Activated naive CD4-positive, alpha-beta T cell treated with anti-CD3 and anti-CD28 coated beads, Interleukin-2, amount 50 U/mL, for 24 hours (primary cell): ENCODE results near the gene CENPV.
"Not testable (repeated sequence)": the region's sequence is repeated elsewhere in the genome, so short reads cannot be mapped to it uniquely, and the experiment has no call there.

Source experiments
- H3K27ac Mint-ChIP-seq: one replicate; pipeline ENCODE4 v1.8.0; 2021; ENCODE audit warnings: mild to moderate bottlenecking, mixed read lengths
- H3K27me3 Mint-ChIP-seq: one replicate; pipeline ENCODE4 v1.8.0; 2021; ENCODE audit warnings: mixed read lengths
- H3K36me3 Mint-ChIP-seq: one replicate; pipeline ENCODE4 v1.8.0; 2021; ENCODE audit warnings: mixed read lengths
- H3K4me1 Mint-ChIP-seq: one replicate; pipeline ENCODE4 v1.8.0; 2021; ENCODE audit warnings: mixed read lengths
- H3K4me3 Mint-ChIP-seq: one replicate; pipeline ENCODE4 v1.8.0; 2021; ENCODE audit warnings: mild to moderate bottlenecking, mixed read lengths
- H3K9me3 Mint-ChIP-seq: one replicate; pipeline ENCODE4 v1.8.0; 2021; ENCODE audit warnings: mixed read lengths

The CENPV gene

DNA sequence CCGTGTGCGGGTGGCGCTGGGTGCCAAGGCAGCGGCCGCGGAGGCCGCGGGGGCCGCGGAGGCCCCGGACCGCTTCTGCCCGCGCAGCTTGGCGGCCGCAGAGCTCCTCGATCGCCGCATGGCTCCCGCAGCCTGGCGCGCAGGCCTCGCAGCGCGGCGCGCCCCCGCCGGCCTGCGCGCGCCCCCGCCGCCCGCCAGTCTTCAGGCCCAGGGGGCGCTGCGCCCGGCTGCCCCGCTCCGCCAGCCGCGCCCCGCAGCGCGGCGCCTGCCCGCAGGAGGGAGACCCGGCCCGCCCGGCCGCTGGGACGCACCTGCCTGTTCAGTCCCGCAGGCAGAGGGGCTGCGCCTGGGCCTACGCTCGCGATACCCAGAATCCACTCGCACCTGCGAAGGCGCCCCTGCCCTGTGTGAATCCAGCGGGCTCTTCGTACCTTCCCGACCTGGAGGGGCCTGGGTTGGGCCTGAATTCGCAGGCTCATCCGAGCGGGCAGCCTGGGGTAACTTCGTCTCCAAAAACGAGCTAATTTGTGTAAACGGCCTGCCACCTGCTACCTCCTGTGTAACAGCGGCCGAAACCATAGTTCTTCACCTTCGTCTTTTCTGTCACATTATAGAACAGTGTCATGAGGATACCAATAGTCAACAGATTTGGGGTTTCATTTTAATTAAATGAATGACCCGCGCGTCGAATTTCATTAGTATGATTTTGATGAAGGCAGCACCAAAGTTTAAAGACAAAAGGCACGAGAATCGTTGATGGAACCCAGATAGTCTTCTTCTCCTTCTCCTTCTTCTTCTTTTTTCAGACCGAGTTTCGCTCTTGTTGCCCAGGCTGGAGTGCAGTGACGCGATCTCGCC, at the start of gene CENPV:
Gene CENPV, minus strand, starts transcription at position 153 of the 858 bp plus-strand sequence. Its CDS starts 33 bp downstream, at position 120.
- H3K27me3 Mint-ChIP-seq: no peaks in the 10 kb centered on the region
- no peaks in the 10 kb centered on the region for H3K9me3 Mint-ChIP-seq
- peak within 1 kb of the TSS; percentile 98 for H3K4me3 Mint-ChIP-seq
- peaks cover 3% of the 10 kb centered on the region for H3K36me3 Mint-ChIP-seq
- H3K4me1 Mint-ChIP-seq: peaks cover 20% of the 10 kb centered on the region
- peak within 1 kb of the TSS; percentile 90 for H3K27ac Mint-ChIP-seq

DNA sequence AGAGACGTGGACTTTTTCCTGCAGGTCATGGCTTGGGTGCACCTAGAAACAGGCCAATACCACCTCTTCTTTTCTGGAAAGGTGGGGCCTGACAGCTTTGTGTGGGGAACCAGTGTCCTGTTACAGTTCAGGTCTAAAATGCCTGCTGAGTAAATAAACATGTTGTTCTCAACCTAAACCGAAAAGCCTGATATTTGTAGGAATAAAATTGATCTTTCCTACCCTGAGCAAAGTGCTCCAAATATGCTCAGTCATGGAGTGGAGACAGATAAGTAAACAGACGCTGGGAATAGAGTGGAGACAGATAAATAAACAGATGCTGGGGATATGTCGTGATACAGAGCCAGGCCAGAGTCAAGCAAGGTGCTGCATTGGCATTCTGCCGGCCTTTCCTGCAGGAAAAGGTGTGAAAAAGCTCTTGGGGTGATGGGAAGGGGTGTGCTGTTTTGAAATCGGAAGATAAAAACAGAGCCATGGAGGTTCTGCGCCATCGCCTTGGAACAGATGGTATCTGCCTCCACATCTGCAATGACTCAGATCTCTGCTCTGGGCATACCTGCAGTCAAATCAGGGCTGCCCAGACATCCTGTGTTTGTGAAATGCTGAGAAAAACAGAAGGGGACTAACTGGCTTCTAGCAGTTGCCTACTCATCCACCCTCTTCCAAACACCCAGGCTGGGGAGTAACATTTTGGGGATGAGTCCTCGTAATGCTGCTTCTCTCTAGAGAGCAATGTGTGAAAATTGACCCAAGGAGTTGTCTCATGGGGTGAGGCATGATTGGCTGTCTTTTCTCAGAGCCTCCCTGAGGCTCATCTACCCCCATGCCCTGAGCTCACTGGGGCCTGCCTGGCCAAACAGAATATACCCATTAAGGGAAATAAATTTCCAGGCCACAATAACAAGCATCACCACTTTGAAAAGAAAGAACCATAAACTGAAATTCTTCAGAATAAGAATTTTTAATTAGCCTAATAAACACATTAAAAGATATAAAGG, 45.3 kb upstream of the CENPV start:
- Mint-ChIP-seq H3K27me3 (peaks cover 3% of the 10 kb centered on the region), H3K36me3 (no peaks in the 10 kb centered on the region), H3K9me3 (no peaks in the 10 kb centered on the region), H3K4me3 (no peak overlapping the region), H3K27ac (no peak overlapping the region), H3K4me1 (peaks cover 9% of the 10 kb centered on the region)

DNA sequence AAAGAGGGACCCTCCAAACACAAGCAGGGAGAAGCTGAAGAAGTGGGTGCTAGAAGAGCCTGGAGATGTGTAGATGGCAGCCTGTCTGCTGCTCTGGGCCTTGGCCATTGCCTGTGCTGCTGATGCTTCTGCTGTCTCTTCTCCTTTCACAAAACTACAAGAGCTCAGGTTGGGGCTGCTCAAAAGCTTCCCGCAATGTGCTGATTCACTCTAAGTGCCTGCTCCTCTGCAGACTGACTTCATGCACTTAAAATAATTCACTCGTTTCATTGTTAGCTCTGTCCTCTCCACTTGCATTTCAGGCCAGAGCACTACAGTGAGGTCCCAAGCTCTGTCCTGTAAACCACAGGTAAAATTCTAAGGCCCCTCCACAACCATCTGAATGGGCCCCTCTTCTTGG, 43.4 kb upstream of the CENPV start:
- not testable (repeated sequence) for H3K27ac Mint-ChIP-seq, H3K4me1 Mint-ChIP-seq

DNA sequence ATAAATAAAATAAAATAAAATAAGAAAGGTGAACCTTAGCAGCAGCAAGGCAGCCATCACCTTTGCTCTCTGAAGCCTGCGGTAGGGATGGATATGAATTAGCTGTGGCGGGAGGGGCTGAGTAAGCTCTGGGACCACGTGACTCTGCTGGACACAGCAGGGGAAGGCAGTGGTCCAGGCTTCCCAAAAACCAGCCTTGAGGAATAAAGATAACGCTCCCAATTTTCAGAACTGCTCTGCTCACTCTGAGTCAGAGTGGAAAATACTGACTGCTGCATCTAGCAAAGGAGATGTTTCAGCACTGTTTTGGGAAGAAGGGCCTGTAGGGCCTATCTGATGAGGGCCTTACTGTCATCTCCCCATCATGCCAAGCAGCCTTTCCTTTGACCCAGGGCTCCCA, 42.6 kb upstream of the CENPV start:
- not testable (repeated sequence) for H3K9me3 Mint-ChIP-seq, H3K36me3 Mint-ChIP-seq, H3K4me3 Mint-ChIP-seq, H3K4me1 Mint-ChIP-seq, H3K27ac Mint-ChIP-seq, H3K27me3 Mint-ChIP-seq

More for the DNA sequence above, 43.4 kb upstream of the CENPV start:
- H3K27me3 Mint-ChIP-seq, H3K4me3 Mint-ChIP-seq, H3K36me3 Mint-ChIP-seq, H3K9me3 Mint-ChIP-seq: not testable (repeated sequence)

DNA sequence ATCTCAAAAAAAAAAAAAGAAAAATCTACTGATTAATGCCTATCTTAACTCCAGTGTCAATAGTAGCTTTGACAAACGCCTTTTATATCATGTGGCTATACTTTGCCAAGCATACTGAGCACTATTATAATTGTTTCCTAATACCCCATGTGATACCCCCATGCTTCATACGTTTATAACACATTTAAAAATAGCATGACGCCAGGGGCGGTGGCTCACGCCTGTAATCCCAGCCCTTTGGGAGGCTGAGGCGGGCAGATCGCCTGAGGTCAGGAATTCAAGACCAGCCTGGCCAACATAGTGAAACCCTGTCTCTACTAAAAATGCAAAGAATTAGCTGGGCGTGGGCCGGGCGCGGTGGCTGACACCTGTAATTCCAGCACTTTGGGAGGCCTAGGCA, 39.2 kb upstream of the CENPV start:
- H3K27me3 Mint-ChIP-seq, H3K4me1 Mint-ChIP-seq, H3K36me3 Mint-ChIP-seq, H3K4me3 Mint-ChIP-seq, H3K27ac Mint-ChIP-seq, H3K9me3 Mint-ChIP-seq: not testable (repeated sequence)

DNA sequence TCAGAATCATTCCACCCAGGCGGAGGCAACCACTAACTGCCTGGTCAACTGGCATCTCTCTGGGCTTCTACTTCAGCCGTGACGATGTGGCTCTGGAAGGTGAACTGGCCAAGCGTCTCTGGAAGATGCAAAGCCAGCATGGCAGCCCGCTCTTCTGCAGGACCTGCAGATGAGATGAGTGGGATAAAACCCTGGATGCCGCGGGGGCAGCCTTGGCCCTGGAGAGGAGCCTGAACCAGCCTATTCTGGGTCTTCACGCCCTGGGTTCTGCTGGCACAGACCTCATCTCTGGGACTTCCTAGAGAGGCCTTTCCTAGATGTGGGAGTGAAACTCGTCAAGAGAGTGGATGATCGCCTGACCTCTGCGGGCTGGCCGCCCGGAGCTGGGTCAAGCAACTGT, 38.2 kb upstream of the CENPV start:
- H3K4me1 Mint-ChIP-seq: peaks cover 8% of the 10 kb centered on the region
- H3K27ac Mint-ChIP-seq: no peak overlapping the region
- no peak overlapping the region for H3K4me3 Mint-ChIP-seq
- peaks cover 2% of the 10 kb centered on the region for H3K27me3 Mint-ChIP-seq
- H3K9me3 Mint-ChIP-seq: no peaks in the 10 kb centered on the region
- no peaks in the 10 kb centered on the region for H3K36me3 Mint-ChIP-seq

DNA sequence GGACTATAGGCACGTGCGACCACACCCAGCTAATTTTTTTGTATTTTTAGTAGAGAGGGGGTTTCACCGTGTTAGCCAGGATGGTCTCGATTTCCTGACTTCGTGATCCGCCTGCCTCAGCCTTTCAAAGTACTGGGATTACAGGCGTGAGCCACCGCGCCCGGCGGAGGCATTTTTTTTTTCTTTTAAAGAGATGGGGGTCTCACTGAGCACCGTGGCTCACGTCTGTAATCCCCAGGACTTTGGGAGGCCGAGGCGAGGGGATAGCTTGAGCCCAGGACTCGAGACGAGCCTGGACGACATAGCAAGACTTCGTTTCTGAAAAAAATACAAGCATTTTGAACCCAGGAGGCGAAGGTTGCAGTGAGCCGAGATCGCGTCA, 32.8 kb upstream of the CENPV start:
- Mint-ChIP-seq H3K4me3 (peak overlapping the region; percentile 90), H3K4me1 (peaks cover 44% of the 10 kb centered on the region), H3K36me3 (peaks cover 24% of the 10 kb centered on the region)
- H3K27me3 Mint-ChIP-seq, H3K27ac Mint-ChIP-seq, H3K9me3 Mint-ChIP-seq: not testable (repeated sequence)

DNA sequence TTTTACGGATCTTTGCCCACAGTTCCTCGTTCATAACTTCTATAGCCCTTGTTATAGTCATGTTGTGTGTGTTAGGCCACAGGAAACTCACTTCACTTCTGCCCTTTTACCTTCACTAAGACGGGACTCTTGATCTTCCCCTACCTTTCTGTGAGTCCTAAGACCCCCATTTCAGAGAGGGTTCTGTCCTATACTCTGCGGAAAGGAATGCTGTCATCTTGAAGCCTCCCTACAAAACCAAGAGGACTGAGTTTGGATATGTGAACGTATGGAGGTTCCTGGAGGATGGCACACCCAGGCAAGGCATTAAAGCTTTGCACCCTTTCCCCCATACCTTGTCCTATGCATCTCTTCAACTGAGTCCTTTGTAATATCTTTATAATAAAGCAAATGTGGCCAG, 31.3 kb upstream of the CENPV start:
- Mint-ChIP-seq H3K27ac (peak overlapping the region; percentile 31), H3K4me3 (peak overlapping the region; percentile 34), H3K36me3 (peaks cover 27% of the 10 kb centered on the region), H3K27me3 (peaks cover 2% of the 10 kb centered on the region), H3K4me1 (peaks cover 50% of the 10 kb centered on the region), H3K9me3 (no peaks in the 10 kb centered on the region)

DNA sequence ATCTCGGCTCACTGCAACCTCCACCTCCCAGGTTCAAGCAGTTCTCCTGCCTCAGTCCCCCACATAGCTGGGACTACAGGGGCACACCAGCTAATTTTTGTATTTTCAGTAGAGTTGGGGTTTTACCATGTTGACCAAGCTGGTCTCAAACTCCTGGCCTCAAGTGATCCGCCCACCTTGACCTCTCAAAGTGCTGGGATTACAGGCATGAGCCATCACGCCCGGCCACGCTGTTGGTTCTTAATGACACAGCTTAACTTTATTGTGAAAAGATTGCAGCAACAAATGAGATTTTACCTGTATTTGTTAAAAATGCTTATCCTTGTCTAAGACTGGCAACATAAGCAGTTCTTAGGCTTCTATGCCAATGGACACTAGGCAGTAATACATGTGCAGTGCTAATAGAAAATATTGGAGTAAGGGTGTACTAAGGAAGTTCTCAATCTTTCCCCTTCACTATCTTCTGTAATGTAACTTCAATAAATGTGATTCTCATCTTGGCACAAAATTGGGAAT, 30.6 kb upstream of the CENPV start:
- H3K27ac Mint-ChIP-seq: peak overlapping the region; percentile 15
- peaks cover 27% of the 10 kb centered on the region for H3K36me3 Mint-ChIP-seq
- no peaks in the 10 kb centered on the region for H3K9me3 Mint-ChIP-seq
- no peaks in the 10 kb centered on the region for H3K27me3 Mint-ChIP-seq
- H3K4me3 Mint-ChIP-seq: peak overlapping the region; percentile 95
- H3K4me1 Mint-ChIP-seq: peaks cover 50% of the 10 kb centered on the region

DNA sequence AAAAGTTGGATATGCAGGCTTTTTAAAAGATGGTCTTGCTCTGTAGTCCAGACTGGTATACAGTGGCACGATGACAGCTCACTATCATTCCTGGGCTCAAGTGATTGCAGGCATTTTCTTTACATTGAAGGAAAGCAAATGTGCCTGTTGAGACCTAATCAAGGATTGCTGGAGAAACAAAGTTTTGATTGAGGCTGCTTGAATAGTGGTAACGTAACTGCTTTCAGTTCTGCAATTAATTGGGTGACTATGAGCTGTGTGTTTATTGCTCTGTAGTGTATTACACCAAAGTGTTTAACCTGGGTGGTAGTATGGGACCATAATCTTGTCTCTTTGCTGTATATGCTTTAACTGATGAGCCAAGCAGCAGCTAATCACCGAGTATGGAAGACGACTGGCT, 29.9 kb upstream of the CENPV start:
- Mint-ChIP-seq H3K27ac (peak overlapping the region; percentile 15), H3K9me3 (no peaks in the 10 kb centered on the region), H3K27me3 (no peaks in the 10 kb centered on the region), H3K4me3 (peak overlapping the region; percentile 95), H3K36me3 (peaks cover 27% of the 10 kb centered on the region), H3K4me1 (peaks cover 50% of the 10 kb centered on the region)

DNA sequence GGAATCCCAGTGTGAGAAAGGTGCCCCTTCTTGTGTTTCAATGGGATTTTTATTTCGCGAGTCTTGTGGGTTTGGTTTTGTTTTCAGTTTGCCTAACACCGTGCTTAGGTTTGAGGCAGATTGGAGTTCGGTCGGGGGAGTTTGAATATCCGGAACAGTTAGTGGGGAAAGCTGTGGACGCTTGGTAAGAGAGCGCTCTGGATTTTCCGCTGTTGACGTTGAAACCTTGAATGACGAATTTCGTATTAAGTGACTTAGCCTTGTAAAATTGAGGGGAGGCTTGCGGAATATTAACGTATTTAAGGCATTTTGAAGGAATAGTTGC, 28.2 kb upstream of the CENPV start:
- H3K9me3 Mint-ChIP-seq: no peaks in the 10 kb centered on the region
- H3K36me3 Mint-ChIP-seq: peaks cover 27% of the 10 kb centered on the region
- H3K27ac Mint-ChIP-seq: peak overlapping the region; percentile 100
- no peaks in the 10 kb centered on the region for H3K27me3 Mint-ChIP-seq
- H3K4me1 Mint-ChIP-seq: peaks cover 43% of the 10 kb centered on the region
- peak overlapping the region; percentile 95 for H3K4me3 Mint-ChIP-seq

DNA sequence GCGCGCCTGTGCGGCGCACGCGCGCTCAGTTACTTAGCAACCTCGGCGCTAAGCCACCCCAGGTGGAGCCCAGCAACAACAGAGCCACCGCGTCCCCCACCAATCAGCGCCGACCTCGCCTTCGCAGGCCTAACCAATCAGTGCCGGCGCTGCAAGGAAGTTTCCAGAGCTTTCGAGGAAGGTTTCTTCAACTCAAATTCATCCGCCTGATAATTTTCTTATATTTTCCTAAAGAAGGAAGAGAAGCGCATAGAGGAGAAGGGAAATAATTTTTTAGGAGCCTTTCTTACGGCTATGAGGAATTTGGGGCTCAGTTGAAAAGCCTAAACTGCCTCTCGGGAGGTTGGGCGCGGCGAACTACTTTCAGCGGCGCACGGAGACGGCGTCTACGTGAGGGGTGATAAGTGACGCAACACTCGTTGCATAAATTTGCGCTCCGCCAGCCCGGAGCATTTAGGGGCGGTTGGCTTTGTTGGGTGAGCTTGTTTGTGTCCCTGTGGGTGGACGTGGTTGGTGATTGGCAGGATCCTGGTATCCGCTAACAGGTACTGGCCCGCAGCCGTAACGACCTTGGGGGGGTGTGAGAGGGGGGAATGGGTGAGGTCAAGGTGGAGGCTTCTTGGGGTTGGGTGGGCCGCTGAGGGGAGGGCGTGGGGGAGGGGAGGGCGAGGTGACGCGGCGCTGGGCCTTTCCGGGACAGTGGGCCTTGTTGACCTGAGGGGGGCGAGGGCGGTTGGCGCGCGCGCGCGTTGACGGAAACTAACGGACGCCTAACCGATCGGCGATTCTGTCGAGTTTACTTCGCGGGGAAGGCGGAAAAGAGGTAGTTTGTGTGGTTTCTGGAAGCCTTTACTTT, 27.6 kb upstream of the CENPV start, which contains the start of gene UBB:
Gene UBB, plus strand, starts transcription at position 452 of the 856 bp plus-strand sequence. CDS start 817 bp downstream, outside the sequence.
- Mint-ChIP-seq H3K27ac (peak within 1 kb of the TSS; percentile 100), H3K36me3 (peaks cover 27% of the 10 kb centered on the region), H3K9me3 (no peaks in the 10 kb centered on the region), H3K4me1 (peaks cover 43% of the 10 kb centered on the region), H3K4me3 (peak within 1 kb of the TSS; percentile 95), H3K27me3 (no peaks in the 10 kb centered on the region)

DNA sequence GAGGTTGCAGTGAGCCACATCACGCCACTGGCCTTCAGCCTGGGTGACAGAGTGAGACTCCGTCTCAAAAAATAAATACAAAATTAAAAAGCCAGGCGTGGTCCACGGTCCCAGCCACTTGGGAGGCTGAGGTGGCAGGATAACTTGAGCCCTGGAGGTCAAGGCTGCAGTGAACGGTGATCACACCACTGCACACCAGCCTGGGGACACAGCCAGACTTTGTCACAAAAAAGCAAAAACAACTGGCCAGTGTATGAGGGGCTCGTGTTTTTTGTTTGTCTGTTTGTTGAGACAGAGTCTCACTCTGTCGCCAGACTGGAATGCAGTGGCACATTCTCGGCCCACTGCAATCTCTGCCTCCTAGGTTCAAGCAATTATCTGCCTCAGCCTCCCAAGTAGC, 26.4 kb upstream of the CENPV start:
- H3K27me3 Mint-ChIP-seq: no peaks in the 10 kb centered on the region
- H3K9me3 Mint-ChIP-seq: no peaks in the 10 kb centered on the region
- no peak overlapping the region for H3K27ac Mint-ChIP-seq
- H3K4me3 Mint-ChIP-seq: no peak overlapping the region
- peaks cover 27% of the 10 kb centered on the region for H3K36me3 Mint-ChIP-seq
- peaks cover 38% of the 10 kb centered on the region for H3K4me1 Mint-ChIP-seq

DNA sequence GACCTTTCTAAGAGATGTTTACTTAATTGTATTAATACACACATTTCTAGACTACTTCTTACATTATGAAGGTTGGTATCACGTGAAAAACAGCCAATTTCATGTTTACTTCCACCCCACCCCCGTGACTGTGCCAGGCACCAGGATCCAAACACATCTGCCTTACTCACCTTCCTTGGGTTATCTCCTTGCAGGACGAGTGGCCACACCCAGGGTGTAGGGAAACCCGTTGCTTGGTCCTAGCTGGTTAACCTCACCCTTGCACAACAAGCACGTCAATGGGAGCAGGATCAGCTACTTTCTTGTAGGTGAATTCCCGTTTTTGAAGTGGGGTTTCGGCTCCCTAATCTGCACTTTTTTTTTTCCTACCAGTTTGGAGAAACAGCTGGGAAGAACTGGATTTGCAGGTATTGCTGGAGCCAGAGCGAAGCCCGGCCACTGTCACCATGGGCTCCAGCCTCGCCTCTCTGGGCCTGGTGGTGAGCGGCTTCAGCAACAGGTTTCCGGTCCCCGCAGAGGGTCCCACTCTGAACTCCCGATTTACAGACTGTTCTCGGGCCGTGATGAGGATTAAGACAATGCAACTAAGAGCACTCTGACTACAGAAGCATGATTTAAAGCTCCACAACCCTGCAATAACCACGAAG, 25.5 kb upstream of the CENPV start:
- Mint-ChIP-seq H3K36me3 (peaks cover 21% of the 10 kb centered on the region), H3K9me3 (no peaks in the 10 kb centered on the region), H3K4me1 (peaks cover 29% of the 10 kb centered on the region), H3K27me3 (no peaks in the 10 kb centered on the region), H3K27ac (no peak overlapping the region), H3K4me3 (peak overlapping the region; percentile 4)

DNA sequence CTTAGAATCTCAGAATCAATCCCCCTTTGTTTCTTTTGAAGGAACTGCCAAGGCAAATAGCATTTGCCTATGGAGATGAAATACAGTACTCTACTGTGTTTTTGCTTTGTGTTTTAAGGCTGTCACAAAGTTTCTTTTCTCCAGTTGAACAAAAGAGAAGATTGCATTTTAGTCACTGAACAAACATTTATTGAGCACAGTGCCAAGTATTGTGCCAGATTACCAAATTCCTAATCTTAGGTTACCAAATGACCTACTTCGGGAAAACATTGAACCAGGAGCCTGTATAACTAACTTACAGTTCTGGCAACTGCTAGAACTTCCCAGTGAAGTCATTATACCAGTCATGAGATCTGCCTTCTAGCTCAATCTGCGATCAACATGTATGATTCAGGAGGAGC, 24.7 kb upstream of the CENPV start:
- Mint-ChIP-seq H3K4me3 (no peak overlapping the region), H3K36me3 (peaks cover 16% of the 10 kb centered on the region), H3K9me3 (no peaks in the 10 kb centered on the region), H3K27me3 (no peaks in the 10 kb centered on the region), H3K4me1 (peaks cover 22% of the 10 kb centered on the region), H3K27ac (no peak overlapping the region)
